HG03432 (cell line): ENCODE measurements around the gene NPHS1.
"Not testable (repeated sequence)": the region's sequence is repeated elsewhere in the genome, so short reads cannot be mapped to it uniquely, and the experiment has no call there.

ENCODE experiments used
- ATAC-seq: cut with Tn5 transposase; IDR thresholded peaks from one replicate; pipeline ENCODE4 v1.9.1; 2021; ENCODE audit warnings: mild to moderate bottlenecking, moderate library complexity; ENCODE audit not compliant: unreplicated experiment

NPHS1 gene

GRCh38 chr19:35879770-35880317 is 27.5 kb upstream of the NPHS1 start:
- no peak for ATAC-seq

DNA sequence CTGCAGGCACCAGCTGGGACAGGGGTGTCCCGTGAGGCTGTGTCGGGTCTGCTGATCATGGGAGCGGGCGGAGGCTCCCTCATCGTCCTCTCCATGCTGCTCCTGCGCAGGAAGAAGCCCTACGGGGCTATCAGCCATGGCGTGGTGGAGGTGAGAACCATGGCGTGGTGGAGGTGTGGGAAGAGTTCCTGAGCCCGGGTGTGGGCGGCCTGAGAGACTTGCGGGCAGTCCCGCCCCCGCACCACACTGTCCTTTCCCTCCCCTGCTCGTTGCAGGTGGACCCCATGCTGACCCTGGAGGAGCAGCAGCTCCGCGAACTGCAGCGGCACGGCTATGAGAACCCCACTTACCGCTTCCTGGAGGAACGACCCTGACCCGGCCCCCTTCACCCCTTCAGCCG is 26.8 kb upstream of the NPHS1 start:
- no peak for ATAC-seq

DNA sequence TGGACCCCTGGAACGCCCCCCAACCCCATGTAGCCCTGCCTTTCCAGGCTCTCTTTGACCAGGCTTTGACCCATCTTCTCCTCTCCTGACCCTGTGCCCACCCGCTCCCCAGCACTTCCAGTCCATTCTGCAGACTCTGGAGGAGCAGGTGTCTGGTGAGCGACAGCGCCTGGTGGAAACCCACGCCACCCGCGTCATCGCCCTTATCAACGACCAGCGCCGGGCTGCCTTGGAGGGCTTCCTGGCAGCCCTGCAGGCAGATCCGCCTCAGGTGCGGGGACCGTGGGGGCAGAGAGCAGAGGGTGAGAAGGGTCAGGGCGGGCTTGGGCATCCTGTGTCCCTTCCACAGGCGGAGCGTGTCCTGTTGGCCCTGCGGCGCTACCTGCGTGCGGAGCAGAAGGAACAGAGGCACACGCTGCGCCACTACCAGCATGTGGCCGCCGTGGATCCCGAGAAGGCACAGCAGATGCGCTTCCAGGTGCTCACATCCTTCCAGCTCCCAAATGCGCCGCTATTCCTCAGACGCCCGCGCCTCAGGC is 22.2 kb upstream of the NPHS1 start:
- no peak for ATAC-seq

DNA sequence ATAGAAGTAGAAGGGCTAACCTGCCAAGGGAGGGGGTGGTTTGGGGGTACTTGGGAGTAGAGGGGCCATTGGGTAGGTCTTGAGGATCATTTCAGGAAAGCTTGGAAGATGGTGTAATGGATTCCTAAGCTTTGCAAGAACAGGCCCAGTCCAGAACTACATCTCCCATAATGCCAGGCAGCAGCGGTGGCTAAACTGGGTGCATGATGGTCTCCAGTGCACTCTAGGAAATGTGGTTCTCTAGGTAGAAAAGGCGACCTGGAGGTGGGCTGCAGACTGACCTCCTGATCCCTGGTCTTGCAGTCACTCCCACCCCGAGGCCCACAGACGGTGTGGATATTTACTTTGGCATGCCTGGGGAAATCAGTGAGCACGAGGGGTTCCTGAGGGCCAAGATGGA is 19.9 kb upstream of the NPHS1 start:
- no peak for ATAC-seq

GRCh38 chr19:35871611-35872010 is 19.3 kb upstream of the NPHS1 start:
- ATAC-seq, result no peak

DNA sequence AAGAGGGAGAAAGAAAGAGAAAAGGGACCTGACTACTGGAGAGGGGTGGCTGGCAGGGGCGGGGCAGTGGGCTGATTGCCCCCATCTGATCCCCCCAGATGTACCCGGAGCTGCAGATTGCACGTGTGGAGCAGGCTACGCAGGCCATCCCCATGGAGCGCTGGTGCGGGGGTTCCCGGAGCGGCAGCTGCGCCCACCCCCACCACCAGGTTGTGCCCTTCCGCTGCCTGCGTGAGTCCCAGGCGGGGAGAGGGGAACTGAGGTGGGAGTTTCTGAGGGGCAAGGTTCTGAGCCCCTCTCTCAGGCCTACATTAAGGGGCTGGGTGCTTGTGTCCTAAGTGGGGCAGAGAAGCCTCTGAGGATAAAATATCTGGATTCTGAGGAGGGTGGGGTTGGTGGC is 18.5 kb upstream of the NPHS1 start:
- no peak for ATAC-seq

- not testable (repeated sequence) for ATAC-seq
Observed at GRCh38 chr19:35870124-35870736, 17.9 kb upstream of the NPHS1 start.

GRCh38 chr19:35869327-35870123 is 17.2 kb upstream of the NPHS1 start:
- ATAC-seq, result no peak

- ATAC-seq, result no peak
Observed at GRCh38 chr19:35868823-35869326, 16.6 kb upstream of the NPHS1 start.

DNA sequence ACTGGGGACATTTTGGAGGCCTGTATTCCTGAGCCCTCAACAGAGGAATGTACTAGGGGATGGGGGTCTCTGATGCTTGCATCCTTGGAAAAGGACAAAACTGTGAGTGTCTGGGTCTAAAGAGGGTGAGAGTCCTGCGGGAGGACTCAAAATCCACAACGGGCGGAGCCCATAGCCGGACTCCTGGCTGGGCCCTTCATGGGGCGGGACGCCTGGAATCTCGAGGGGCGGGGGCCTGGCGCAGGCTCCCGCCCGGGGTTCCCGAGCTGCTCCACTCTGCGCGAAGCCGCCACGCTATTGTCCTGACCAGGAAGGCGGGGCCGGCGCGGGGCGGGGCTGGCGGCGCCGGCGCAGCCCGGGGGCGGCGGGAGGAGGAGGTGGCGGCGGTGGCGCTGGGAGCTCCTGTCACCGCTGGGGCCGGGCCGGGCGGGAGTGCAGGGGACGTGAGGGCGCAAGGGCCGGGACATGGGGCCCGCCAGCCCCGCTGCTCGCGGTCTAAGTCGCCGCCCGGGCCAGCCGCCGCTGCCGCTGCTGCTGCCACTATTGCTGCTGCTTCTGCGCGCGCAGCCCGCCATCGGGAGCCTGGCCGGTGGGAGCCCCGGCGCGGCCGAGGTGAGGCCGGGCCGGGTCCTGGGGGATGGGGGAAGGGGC is 16.0 kb upstream of the NPHS1 start, which contains the start of gene APLP1:
TSS of gene APLP1 (plus strand) at position 403 of the 651 bp plus-strand sequence. CDS start at position 466, 63 bp downstream.
- ATAC-seq, result peak; percentile 51

DNA sequence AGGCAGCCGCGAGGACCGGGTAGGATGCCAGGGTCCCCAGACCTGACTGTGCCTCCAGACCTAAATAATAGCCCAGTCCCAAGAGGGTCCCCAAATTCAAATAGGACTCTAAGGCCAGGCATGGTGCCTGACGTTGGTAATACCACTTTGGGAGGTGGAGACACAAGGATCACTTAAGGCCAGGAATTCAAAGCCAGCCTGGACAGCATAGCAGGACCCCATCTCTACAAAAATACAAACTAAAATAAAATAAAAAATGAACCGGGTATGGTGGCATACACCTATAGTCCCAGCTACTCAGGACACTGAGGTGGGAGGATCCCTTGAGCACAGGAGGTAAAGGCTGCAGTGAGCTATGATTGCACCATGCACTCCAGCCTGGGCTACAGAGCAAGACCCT is 10.7 kb upstream of the NPHS1 start:
- ATAC-seq, result no peak

GRCh38 chr19:35862528-35862927 is 10.2 kb upstream of the NPHS1 start:
- no peak for ATAC-seq

DNA sequence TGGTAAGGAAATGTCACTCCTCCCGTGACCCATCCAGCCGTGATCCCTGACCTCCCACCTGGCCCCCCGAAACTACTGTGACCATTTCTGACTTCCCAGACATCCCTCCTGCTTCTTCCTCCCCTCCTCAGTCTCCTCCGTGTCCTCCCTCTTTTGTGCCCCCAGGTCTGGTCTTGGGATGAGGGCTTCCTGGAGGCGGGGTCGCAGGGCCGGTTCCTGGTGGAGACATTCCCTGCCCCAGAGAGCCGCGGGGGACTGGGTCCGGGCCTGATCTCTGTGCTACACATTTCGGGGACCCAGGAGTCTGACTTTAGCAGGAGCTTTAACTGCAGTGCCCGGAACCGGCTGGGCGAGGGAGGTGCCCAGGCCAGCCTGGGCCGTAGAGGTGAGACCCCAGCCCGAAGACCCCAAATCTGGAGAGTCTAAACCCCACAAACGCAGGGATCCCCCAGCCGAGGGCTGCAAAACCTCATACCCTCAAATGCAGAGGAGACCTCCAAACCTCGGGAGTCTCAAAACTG is 9.4 kb upstream of the NPHS1 start:
- no peak for ATAC-seq

DNA sequence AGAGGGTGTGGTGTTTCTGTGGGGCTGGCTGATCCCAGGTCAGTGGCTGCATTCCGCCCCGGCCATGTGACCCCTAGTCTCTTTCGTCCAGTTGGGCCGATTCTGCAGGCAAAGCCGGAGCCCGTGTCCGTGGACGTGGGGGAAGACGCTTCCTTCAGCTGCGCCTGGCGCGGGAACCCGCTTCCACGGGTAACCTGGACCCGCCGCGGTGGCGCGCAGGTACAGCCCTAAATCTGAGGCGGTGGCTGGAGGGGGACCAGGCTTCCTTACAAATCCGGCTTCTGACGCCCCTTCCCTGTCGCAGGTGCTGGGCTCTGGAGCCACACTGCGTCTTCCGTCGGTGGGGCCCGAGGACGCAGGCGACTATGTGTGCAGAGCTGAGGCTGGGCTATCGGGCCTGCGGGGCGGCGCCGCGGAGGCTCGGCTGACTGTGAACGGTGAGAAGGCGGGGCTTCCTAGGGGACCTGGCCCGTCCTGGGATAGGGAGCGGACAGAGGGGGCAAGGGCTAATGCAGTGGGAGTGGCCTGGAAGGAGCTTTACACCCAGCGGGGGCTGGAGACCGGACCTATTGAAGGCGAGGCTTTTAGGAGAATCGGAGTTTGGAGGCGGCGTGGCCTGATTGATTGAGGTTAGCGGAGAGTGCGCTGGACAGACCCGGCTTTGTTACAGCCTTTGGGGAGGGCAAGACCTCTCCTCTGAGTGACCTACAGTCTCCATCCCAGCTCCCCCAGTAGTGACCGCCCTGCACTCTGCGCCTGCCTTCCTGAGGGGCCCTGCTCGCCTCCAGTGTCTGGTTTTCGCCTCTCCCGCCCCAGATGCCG is 8.7 kb upstream of the NPHS1 start:
- ATAC-seq, result no peak

GRCh38 chr19:35860436-35860817 is 8.1 kb upstream of the NPHS1 start:
- no peak for ATAC-seq

- ATAC-seq, result no peak
Observed at GRCh38 chr19:35859414-35859813, 7.1 kb upstream of the NPHS1 start.

- ATAC-seq, result no peak
Observed at GRCh38 chr19:35858311-35858710, 6.0 kb upstream of the NPHS1 start.

GRCh38 chr19:35856546-35857149 is 4.3 kb upstream of the NPHS1 start, which contains the start of gene KIRREL2:
TSS of gene KIRREL2 (plus strand) at chr19:35856911. CDS start at chr19:35857120, 209 bp downstream.
- ATAC-seq, result no peak

GRCh38 chr19:35853038-35853756 is 893 bp upstream of the NPHS1 start:
- no peak for ATAC-seq
